ENCODE results near the gene ORM1.

DNA sequence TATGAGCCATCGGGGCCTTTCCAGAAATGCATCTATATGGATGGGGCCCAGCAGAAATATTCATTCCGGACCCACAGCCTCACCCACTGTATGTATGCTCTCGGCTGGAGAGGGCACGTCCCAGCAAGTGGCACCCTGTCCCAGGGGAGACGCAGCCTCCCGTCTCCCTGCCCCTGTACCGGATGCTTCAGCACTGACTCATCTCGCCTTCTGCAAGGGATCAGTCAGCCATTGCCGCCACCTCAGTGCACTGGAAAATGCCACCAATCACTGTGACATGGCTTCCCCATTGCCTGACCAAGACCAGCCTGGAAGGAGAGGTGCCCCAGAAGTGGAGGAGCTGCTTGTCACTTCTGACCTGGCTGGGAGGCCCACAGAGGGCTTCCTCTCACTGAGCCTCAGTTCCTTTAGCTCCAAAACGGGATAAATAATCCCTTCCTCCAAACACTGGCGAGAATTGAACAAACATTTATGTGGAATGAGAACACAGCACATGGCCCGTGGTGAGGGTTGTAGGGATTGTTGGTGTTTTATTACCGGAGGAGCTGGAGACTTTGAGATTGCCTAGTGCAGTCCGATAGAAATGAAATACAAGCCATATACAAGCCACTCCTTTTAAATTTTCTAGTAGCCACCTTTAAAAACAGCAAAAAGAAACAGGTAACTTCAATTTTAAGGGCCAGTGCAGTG is 43.9 kb upstream of the ORM1 start:
- no peak for TF ChIP-seq RAD21 (IDR thresholded peaks at IDR 0.05)
- TF ChIP-seq, protein P1, sequence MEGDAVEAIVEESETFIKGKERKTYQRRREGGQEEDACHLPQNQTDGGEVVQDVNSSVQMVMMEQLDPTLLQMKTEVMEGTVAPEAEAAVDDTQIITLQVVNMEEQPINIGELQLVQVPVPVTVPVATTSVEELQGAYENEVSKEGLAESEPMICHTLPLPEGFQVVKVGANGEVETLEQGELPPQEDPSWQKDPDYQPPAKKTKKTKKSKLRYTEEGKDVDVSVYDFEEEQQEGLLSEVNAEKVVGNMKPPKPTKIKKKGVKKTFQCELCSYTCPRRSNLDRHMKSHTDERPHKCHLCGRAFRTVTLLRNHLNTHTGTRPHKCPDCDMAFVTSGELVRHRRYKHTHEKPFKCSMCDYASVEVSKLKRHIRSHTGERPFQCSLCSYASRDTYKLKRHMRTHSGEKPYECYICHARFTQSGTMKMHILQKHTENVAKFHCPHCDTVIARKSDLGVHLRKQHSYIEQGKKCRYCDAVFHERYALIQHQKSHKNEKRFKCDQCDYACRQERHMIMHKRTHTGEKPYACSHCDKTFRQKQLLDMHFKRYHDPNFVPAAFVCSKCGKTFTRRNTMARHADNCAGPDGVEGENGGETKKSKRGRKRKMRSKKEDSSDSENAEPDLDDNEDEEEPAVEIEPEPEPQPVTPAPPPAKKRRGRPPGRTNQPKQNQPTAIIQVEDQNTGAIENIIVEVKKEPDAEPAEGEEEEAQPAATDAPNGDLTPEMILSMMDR (IDR thresholded peaks at IDR 0.05; ENCODE audit: low read depth, low read length, missing input control) = no peak
- TF ChIP-seq, protein P2, sequence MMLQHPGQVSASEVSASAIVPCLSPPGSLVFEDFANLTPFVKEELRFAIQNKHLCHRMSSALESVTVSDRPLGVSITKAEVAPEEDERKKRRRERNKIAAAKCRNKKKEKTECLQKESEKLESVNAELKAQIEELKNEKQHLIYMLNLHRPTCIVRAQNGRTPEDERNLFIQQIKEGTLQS (IDR thresholded peaks at IDR 0.05) = no peak
- TF ChIP-seq HNF4A (conservative IDR thresholded peaks at IDR 0.05) = no peak
- TF ChIP-seq JUND (IDR thresholded peaks at IDR 0.05) = no peak
- TF ChIP-seq RXRA (IDR thresholded peaks at IDR 0.05) = no peak
- no peak for TF ChIP-seq EGR1 (IDR thresholded peaks at IDR 0.05; ENCODE audit: low read depth in 2 of 2)
- TF ChIP-seq YY1 (IDR thresholded peaks at IDR 0.05) = no peak
- TF ChIP-seq TAF1 (conservative IDR thresholded peaks at IDR 0.05) = no peak
- TF ChIP-seq, protein P3, sequence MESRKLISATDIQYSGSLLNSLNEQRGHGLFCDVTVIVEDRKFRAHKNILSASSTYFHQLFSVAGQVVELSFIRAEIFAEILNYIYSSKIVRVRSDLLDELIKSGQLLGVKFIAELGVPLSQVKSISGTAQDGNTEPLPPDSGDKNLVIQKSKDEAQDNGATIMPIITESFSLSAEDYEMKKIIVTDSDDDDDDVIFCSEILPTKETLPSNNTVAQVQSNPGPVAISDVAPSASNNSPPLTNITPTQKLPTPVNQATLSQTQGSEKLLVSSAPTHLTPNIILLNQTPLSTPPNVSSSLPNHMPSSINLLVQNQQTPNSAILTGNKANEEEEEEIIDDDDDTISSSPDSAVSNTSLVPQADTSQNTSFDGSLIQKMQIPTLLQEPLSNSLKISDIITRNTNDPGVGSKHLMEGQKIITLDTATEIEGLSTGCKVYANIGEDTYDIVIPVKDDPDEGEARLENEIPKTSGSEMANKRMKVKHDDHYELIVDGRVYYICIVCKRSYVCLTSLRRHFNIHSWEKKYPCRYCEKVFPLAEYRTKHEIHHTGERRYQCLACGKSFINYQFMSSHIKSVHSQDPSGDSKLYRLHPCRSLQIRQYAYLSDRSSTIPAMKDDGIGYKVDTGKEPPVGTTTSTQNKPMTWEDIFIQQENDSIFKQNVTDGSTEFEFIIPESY (IDR thresholded peaks at IDR 0.05) = no peak

All from liver (tissue), 3 donors.